ENCODE measurements around the gene MEF2C. TPM values are rescaled to one million over a fixed set of nuclear protein-coding genes. Genes with fewer than 3 reads are reported as not detected.

Gene MEF2C
- total RNA-seq, 1 donor from 2014 or later: 1.9 TPM

DNA sequence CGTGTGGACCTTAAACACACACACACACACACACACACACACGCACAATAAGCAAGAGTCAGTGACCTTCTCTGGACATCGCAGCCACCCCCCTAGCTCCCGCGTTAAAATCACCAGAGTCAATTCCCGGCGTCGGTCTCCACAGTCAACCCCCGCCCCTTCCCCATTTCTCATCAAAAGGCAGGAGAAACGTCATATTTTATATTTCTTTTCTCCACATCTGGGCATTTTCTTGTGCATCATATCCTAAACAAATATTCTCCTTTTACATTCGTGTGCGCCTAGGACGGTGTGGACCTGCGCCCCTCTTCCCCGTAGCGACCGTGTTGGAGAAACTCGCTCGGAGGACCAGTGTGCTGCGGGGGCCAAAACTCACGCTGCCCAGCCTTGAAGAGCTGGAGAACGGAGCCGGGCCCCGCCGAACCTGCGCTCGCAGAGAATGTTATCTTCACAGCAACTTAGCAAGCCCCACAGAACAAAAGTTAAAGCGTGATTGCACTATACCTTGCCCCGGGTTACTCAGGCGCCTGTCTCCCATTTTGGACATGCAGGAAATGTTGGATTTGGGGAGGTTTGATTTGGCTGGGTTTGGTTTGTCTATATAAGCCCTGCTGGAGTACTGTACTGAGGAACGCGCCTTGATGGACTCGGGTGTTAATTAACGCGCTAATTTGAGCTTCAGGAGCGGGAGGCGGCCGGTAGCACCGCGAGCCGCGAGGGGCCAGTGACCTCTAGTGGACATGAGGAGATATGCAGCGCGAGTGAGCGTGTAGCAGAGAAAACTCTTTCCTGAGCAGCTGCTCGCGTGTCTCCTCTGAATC, 192.4 kb downstream of the MEF2C start:
- Mint-ChIP-seq H3K4me3 (ENCODE audit: low read depth) (peak overlapping the region; percentile 50), H3K27ac (no peak overlapping the region), H3K27me3 (peaks cover 99% of the 10 kb centered on the region), H3K36me3 (ENCODE audit: insufficient read depth) (no peaks in the 10 kb centered on the region), H3K9me3 (ENCODE audit: low read depth) (no peaks in the 10 kb centered on the region), H3K4me1 (ENCODE audit: low read depth) (peaks cover 9% of the 10 kb centered on the region)
- no peak for DNase-seq (ENCODE audit: low spot score, unreplicated experiment)
- TF ChIP-seq, protein P1, sequence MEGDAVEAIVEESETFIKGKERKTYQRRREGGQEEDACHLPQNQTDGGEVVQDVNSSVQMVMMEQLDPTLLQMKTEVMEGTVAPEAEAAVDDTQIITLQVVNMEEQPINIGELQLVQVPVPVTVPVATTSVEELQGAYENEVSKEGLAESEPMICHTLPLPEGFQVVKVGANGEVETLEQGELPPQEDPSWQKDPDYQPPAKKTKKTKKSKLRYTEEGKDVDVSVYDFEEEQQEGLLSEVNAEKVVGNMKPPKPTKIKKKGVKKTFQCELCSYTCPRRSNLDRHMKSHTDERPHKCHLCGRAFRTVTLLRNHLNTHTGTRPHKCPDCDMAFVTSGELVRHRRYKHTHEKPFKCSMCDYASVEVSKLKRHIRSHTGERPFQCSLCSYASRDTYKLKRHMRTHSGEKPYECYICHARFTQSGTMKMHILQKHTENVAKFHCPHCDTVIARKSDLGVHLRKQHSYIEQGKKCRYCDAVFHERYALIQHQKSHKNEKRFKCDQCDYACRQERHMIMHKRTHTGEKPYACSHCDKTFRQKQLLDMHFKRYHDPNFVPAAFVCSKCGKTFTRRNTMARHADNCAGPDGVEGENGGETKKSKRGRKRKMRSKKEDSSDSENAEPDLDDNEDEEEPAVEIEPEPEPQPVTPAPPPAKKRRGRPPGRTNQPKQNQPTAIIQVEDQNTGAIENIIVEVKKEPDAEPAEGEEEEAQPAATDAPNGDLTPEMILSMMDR (IDR thresholded peaks at IDR 0.05; ENCODE audit: unreplicated experiment): peak; percentile 97

DNA sequence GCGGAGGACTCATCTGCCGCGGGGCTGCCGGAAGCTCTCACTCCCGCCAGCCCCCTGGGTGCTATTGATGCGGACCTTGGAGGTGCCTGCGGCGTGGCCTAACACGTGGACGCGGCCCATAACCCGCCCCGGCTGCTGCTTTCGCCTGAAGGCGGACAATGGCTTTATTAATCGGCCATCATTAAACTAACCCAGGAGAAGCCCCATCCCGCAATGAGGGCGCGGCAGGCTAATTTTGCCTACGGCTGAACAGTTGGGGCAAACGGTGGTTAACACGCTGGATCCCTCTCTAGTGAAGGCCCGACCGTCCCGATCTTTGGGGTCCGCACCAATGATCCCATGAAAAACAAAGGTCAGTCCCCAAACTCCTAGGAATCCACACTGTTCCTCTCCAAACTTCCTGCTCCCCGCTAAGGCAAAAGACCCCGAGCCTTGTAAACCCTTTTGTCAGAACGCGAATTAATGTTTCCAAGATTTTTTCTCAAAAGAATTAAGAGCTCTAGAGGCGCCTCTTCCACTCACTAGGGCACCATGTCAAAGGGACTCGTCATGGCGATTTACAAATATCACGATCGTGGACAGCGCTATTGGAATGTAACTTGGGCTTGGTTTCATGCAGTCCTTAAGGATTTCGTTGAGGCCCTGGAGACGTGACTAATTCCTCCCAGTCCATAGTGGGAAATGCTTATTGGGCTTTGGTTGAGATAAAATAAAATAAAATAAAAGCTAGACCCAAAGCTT, 193.1 kb downstream of the MEF2C start:
- H3K4me1 Mint-ChIP-seq (ENCODE audit: low read depth): peaks cover 9% of the 10 kb centered on the region
- DNase-seq (ENCODE audit: low spot score, unreplicated experiment): no peak
- peaks cover 100% of the 10 kb centered on the region for H3K27me3 Mint-ChIP-seq
- H3K36me3 Mint-ChIP-seq (ENCODE audit: insufficient read depth): no peaks in the 10 kb centered on the region
- no peak overlapping the region for H3K4me3 Mint-ChIP-seq (ENCODE audit: low read depth)
- TF ChIP-seq, protein P1 (IDR thresholded peaks at IDR 0.05; ENCODE audit: unreplicated experiment): no peak
- H3K9me3 Mint-ChIP-seq (ENCODE audit: low read depth): no peaks in the 10 kb centered on the region
- H3K27ac Mint-ChIP-seq: no peak overlapping the region

DNA sequence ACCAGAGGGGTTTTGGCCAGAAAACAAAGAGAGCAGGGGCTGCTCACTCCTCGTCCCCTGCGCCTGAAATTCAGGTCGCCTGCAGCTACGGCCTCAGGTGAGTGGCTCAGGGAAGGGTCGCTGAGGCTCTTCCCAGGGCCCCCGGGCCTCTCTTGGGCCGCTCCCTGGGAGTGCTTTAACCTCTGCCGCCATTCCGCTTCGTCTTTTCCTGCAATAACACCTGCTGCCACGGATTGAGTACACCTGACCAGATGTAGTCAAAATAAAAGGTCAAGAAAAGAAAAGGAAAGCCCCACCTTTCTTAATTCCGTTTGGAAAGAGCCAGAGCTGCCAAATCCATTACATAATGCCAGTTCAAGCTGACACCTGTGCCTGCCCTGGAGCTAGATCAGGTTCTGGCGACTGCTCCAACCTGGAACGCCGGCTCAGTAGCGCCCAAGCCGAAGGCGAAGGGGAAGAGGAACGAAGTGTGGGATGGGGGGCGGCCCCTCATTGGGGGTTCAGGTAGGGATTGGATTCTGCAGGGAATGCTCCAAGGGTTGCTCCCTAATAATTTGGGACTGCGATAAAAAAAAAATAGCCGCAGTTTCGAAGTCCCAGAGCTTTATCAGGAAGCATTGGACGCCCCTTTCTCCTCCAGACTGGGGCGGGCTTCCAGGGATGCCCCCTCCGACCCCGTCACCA, 193.9 kb downstream of the MEF2C start:
- no peaks in the 10 kb centered on the region for H3K36me3 Mint-ChIP-seq (ENCODE audit: insufficient read depth)
- peaks cover 100% of the 10 kb centered on the region for H3K27me3 Mint-ChIP-seq
- no peak overlapping the region for H3K27ac Mint-ChIP-seq
- TF ChIP-seq, protein P1 (IDR thresholded peaks at IDR 0.05; ENCODE audit: unreplicated experiment): no peak
- DNase-seq (ENCODE audit: low spot score, unreplicated experiment): no peak
- H3K4me3 Mint-ChIP-seq (ENCODE audit: low read depth): no peak overlapping the region
- H3K4me1 Mint-ChIP-seq (ENCODE audit: low read depth): peaks cover 9% of the 10 kb centered on the region
- no peaks in the 10 kb centered on the region for H3K9me3 Mint-ChIP-seq (ENCODE audit: low read depth)

DNA sequence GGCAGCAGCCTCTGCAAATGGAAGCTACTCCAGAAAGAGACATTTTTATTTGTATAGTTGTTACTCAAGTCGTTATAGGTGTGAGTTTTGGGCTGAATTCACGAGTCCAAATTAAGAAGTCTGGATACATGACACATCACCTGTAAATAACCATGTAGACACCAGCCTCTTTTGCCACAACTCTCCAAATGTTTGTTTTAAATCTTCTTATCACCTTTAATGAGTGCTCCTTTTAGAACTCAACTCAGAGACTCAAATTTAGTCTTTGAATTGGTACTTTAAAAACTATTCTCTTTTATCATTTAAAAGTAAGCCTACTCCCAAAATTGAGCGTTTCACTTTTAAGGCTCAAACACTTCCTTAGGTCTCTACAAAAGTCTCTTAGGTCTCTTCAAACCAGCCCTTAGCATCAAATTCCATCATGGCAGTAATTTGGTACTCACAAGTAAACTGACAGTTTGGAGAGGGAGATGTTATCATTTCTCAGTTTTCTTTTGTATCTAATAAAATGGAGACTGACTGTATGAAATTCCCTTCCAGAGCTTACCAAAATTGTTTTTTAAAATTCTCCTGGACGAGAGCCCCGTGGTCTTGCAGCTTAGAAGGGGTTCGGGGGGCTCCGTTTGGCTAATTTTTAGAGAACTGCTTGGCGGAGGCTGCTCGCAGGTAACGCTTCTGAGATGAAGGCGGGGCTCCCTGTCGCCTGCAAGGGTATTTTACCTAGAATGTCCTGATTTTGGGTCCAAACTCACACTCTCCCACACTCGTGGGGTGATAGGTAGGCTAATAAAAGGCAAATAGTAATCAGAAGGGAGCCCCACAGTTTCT, 194.6 kb downstream of the MEF2C start:
- Mint-ChIP-seq H3K4me3 (ENCODE audit: low read depth) (no peak overlapping the region), H3K36me3 (ENCODE audit: insufficient read depth) (no peaks in the 10 kb centered on the region), H3K27ac (no peak overlapping the region), H3K4me1 (ENCODE audit: low read depth) (peaks cover 9% of the 10 kb centered on the region), H3K27me3 (peaks cover 100% of the 10 kb centered on the region), H3K9me3 (ENCODE audit: low read depth) (no peaks in the 10 kb centered on the region)
- TF ChIP-seq, protein P1 (IDR thresholded peaks at IDR 0.05; ENCODE audit: unreplicated experiment): no peak
- DNase-seq (ENCODE audit: low spot score, unreplicated experiment): no peak
